Coronary artery (tissue), 2 donors: ENCODE results near the gene SLFNL1.
A peak's percentile ranks its signal among the peaks of the same experiment; 100 is the strongest.

Experiments
- DNase-seq: peaks from one replicate; pipeline ENCODE4 v3.0.0-alpha.2; 2017; ENCODE audit warnings: low spot score
- H3K27ac ChIP-seq, 2 donors: fragments of 200-600 bp; sonication (generic); one replicate each; pipeline ENCODE4 v1.5.1; 2016 to 2019
- H3K4me3 ChIP-seq: fragments of 200-600 bp; sonication (generic); 2 replicates; pipeline ENCODE4 v1.5.1; 2016; ENCODE audit warnings: mild to moderate bottlenecking, moderate library complexity
- TF ChIP-seq, protein P1 (sequence below): fragments of 200-600 bp; sonication (generic); IDR thresholded peaks from one replicate; pipeline ENCODE4 v1.5.1; 2019; ENCODE audit warnings: antibody characterized with exemption

The SLFNL1 gene

DNA sequence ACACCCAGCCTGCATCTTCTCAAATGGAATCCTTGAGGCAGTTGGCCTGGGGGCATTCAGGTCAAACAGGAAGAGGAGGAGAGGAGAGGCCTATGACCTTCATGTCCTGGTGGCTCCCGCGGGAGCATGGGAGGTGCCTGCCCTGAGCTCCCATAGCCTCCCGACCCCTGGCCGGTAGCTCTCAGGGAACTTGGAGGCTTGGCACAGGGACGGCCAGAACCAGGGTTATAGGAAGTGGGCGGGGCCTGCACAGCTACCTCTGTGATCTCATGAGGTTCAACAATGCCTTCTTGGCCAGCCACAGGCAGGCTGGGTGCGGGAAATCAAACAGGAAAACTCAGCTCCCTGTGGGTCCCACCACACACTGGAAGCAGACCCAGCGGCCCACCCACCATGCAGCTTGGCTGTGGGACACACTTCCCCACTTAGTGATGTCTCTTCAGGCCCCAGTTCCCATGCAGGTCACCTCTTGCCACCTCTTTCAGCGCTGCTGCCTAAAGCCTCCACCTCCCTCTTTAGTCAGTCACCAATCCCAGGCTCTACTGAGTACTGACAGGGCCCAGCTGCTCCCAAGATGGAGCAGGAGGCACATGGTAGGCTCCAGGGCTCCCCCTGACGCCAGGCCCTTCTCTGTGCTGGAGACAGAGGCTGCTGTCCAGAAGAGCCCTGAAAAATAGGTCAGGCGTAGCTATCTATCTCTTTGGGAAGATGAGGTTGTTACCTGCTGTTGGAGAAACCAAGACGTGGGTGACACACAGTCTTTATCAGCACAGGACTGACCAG, at the start of gene SLFNL1:
TSS of gene SLFNL1 (minus strand) at position 200 of the 783 bp plus-strand sequence. CDS start 1,065 bp downstream, outside the sequence.
- TF ChIP-seq, protein P1, sequence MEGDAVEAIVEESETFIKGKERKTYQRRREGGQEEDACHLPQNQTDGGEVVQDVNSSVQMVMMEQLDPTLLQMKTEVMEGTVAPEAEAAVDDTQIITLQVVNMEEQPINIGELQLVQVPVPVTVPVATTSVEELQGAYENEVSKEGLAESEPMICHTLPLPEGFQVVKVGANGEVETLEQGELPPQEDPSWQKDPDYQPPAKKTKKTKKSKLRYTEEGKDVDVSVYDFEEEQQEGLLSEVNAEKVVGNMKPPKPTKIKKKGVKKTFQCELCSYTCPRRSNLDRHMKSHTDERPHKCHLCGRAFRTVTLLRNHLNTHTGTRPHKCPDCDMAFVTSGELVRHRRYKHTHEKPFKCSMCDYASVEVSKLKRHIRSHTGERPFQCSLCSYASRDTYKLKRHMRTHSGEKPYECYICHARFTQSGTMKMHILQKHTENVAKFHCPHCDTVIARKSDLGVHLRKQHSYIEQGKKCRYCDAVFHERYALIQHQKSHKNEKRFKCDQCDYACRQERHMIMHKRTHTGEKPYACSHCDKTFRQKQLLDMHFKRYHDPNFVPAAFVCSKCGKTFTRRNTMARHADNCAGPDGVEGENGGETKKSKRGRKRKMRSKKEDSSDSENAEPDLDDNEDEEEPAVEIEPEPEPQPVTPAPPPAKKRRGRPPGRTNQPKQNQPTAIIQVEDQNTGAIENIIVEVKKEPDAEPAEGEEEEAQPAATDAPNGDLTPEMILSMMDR: no peak
- no peak for DNase-seq
- Histone ChIP-seq H3K27ac (peak within 1 kb of the TSS in 1 of 2 donors; percentile 40), H3K4me3 (no peak within 1 kb of the TSS)

DNA sequence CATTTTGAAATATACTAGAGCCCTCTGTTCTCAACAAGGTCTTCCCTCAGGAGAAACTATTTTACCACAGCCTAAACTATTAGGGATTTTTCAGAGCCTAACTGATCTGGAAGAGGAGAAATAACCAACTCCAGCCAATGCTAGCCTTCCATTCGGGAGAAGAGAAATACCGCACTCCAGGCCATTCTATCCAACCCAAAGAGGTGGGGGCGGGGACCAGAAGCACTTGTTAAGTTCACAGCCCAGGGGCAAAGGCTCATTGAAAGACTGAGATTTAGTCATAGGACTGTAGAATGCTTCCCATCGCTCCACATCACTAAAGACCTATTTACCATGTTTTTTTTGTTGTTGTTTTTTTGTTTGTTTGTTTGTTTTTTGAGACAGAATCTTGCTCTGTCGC, 35.4 kb upstream of the SLFNL1 start:
- H3K27ac ChIP-seq: no peak overlapping the region
- TF ChIP-seq, protein P1: no peak
- DNase-seq: no peak
- H3K4me3 ChIP-seq: no peak overlapping the region

DNA sequence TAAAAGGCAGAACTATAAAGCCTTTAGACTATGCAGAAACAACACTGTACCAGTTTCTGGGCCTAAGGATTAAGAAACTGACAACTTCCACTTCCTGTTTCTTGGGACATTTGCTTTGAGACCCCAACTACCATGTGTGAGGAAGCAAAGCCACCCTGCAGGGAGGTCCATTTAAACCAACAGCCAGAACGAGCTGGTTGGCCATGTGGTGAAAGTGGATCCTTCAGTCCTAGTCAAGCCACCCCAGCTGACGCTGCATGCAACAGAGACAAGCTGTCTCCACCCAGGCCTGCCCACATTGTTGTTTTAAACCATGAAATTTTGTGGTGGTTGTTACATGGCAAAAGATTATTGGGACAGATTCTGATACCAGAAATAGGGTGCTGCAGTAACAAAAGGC, 31.8 kb upstream of the SLFNL1 start:
- Histone ChIP-seq H3K27ac (no peak overlapping the region), H3K4me3 (no peak overlapping the region)
- TF ChIP-seq, protein P1: no peak
- DNase-seq: no peak

DNA sequence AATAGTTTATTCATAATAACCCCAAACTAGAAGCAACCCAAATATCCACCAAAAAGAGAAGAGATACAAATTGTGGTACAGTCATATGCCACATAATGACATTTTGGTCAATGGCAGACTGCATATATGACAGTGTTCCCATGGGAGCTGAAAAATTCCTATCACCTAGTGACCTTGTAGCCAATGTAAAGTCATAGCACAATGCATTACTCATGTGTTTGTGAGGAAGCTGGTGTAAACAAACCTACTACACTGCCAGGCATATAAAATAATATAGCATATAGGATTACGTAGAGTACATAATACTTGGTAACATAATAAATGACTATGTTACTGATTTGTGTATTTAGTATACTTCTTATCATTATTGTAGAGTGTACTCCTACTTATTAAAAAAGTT, 29.5 kb upstream of the SLFNL1 start:
- no peak for DNase-seq
- no peak overlapping the region for H3K27ac ChIP-seq
- H3K4me3 ChIP-seq: no peak overlapping the region
- TF ChIP-seq, protein P1: no peak

DNA sequence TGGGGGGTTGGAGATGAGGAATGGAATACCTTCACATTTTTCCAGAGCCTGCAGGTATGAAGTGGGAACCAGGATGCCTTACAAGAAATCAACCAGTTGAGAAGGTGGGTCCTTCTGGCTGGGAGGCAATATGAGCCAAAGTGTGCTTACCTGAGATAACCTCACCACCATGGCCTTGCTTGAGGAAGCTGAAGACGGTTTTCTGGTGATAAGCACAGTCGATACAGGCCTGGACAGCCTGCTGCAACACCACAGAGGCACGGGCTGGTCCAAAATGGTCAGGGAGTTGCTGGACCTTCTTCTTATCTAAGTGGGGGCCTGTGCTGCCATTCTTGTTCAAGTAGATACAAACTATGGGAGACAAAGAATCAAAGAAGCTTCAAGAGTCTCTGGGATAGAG, 27.0 kb upstream of the SLFNL1 start:
- Histone ChIP-seq H3K27ac (no peak overlapping the region), H3K4me3 (no peak overlapping the region)
- no peak for DNase-seq
- TF ChIP-seq, protein P1: no peak

DNA sequence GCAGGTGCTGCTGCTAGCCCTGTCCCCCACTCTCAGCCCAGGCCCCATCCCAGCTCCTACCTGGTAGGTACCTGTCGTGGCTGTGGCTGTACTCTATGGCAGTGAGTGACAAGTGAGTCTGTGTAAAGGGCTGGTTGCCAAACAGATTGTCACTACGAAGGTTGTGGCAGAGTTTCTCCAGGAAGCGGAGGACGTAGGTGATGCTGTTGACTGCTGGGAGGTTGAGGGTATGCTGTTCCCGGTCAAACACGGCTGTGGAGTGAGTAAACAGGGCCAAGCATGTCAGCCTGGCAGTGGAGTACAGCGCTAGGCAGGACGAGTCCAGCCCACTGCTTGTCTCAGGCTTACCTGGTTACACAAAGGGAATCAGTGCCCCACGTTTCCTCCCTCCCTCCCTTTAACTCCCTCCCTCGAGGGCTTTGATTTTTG, 24.8 kb upstream of the SLFNL1 start:
- H3K27ac ChIP-seq: peak overlapping the region; percentile 89 to 93
- DNase-seq: no peak
- H3K4me3 ChIP-seq: peak overlapping the region; percentile 10
- TF ChIP-seq, protein P1: no peak

DNA sequence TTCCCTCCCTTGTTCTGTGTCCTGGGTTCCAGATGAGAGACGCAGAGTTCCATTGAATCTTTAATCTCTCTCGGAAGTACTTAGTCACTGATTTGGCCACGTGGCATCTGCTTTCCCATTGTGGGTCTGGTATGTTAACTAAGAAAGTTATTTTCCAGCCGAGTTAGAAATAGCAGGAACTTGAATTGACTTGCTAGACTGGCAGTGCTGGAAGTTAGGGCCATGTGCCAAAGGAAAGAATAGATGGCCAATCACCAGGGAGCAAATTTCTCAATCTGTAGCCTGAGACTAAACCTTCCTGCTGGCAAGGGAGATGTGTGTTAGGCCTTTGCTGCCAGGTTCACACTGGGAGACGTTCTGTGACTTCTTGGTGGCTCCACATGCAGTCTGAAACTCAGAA, 24.2 kb upstream of the SLFNL1 start:
- DNase-seq: peak; percentile 92
- peak overlapping the region; percentile 89 to 93 for H3K27ac ChIP-seq
- no peak overlapping the region for H3K4me3 ChIP-seq
- TF ChIP-seq, protein P1: no peak
